IPS-18a (cell line): ENCODE data around the gene KLHL22.

Experiments
- H3K27ac ChIP-seq: one replicate; pipeline ENCODE4 v1.5.1; 2013; ENCODE audit warnings: low read length
- H3K27me3 ChIP-seq: one replicate; pipeline ENCODE4 v1.6.1; 2013; ENCODE audit warnings: mild to moderate bottlenecking, low read length; ENCODE audit not compliant: control insufficient read depth, insufficient read depth
- H3K36me3 ChIP-seq: one replicate; pipeline ENCODE4 v1.6.1; 2013; ENCODE audit warnings: low read depth, low read length; ENCODE audit not compliant: control insufficient read depth
- H3K4me1 ChIP-seq: one replicate; pipeline ENCODE4 v1.6.1; 2013; ENCODE audit warnings: low read depth, low read length; ENCODE audit not compliant: control insufficient read depth
- H3K4me3 ChIP-seq: one replicate; pipeline ENCODE4 v1.5.1; 2013; ENCODE audit warnings: low read length
- H3K9ac ChIP-seq: one replicate; pipeline ENCODE4 v1.6.1; 2013; ENCODE audit warnings: mild to moderate bottlenecking, low read length, moderate library complexity
- H3K9me3 ChIP-seq: one replicate; pipeline ENCODE4 v1.6.1; 2013; ENCODE audit warnings: low read depth, low read length; ENCODE audit not compliant: control insufficient read depth

Gene KLHL22

DNA sequence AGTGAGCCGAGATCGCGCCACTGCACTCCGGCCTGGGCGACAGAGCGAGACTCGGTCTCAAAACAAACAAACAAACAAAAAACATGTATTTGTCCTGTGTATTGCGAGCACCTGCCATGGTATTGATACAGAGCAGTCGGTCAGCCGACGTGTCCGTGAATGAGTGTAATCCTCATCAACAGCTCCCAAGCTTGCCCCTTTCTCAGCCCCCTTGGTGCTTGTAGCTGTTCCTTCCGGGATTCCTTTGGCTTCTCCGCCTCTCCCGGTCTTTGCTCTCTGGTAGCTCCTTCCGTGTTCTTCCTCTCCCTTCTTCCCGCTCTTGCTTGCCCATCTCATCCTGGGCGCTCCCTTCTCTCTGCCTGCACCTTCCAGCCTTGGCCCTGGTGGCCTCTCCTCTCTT lies 90.7 kb downstream of the KLHL22 start:
- H3K4me3 ChIP-seq = no peak overlapping the region
- H3K4me1 ChIP-seq = no peaks in the 10 kb centered on the region
- no peaks in the 10 kb centered on the region for H3K9me3 ChIP-seq
- H3K36me3 ChIP-seq = peaks cover 47% of the 10 kb centered on the region
- H3K9ac ChIP-seq = no peak overlapping the region
- no peak overlapping the region for H3K27ac ChIP-seq
- no peaks in the 10 kb centered on the region for H3K27me3 ChIP-seq

DNA sequence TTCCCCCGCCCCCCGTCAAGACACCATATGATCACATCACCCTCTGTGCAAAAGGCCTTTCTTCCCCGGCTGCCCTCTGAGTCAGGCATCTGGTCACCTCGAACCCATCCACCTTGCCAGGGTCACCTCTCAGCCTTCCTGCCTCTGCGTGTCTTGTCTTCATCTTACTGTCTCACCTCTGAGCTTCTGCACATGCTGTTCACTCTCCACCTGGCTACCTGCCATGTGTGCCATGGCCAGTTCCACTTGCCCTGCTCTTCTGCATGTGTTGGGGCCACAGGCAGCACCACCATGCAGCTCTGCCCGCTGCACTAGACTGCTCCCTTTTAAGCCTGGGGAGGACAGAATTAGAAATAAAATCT lies 91.8 kb downstream of the KLHL22 start:
- Histone ChIP-seq H3K4me3 (no peak overlapping the region), H3K27ac (no peak overlapping the region), H3K4me1 (no peaks in the 10 kb centered on the region), H3K27me3 (no peaks in the 10 kb centered on the region), H3K9ac (no peak overlapping the region), H3K36me3 (peaks cover 47% of the 10 kb centered on the region), H3K9me3 (no peaks in the 10 kb centered on the region)

DNA sequence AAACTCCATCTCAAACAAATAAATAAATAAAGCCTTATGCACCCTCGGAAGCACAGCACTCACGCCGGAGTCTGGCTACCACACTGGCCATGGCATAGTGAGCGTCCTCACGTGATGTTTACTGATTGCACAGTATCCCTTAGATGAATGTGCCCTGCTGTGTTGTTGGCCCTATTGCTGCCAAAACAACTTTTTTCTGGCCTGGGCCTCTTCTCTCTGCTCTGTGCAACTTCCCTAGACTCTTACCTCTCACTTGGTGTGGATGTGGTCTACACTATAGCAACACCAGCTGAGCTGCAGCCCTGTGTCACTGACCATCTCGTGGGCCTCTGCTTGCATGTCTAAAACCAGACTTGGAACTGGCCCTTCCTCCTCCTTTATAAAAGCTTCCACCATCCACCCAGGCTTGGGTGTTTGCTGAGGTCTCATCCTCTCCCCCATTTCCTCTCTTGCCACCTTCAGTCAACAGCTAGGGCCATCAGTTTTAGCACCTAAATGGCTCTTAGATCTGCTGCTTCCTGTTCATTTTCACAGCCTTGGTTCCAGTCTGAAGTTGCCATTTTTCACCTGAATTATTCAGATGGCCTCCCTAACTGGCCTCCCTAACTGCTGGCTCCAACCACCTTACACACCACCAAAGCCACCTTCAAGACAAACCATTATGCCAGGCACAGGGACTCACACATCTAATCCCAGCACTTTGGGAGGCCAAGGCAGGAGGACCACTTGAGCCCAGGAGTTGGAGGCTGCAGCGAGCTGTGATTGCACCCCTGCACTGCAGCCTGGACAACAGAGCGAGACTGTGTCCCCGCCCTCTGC lies 92.4 kb downstream of the KLHL22 start:
- no peaks in the 10 kb centered on the region for H3K27me3 ChIP-seq
- H3K4me1 ChIP-seq = no peaks in the 10 kb centered on the region
- H3K9me3 ChIP-seq = no peaks in the 10 kb centered on the region
- no peak overlapping the region for H3K27ac ChIP-seq
- no peak overlapping the region for H3K4me3 ChIP-seq
- H3K9ac ChIP-seq = no peak overlapping the region
- peaks cover 47% of the 10 kb centered on the region for H3K36me3 ChIP-seq

DNA sequence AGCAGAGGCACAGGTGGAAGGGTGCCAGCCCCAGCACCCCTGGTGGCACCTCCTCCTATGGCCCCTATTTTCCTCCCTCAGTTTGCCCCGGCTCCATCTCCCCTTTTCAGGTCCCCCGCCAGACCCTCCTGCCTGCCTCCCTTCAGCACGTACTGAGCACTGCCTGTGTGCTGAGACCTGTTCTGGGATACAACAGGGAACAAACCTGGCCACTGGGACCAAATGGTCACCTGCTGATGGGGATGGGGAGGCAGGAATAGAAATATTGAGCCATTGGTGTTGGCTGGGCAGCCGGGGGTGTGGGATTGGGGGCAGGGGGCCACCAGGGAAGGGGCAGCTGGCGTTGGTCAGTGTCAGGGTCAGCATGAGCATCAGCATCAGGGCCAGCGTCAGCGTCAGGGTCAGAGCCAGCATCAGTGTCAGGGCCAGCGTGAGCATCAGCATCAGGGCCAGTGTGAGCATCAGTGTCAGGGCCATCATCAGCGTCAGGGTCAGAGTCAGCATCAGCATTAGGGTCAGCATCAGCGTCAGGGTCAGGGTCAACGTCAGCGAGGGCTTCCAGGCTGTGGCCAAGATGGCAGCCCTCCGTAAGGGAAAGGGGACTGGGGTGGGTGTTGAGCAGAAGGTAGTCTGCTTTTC lies 94.1 kb downstream of the KLHL22 start:
- Histone ChIP-seq H3K27ac (no peak overlapping the region), H3K36me3 (peaks cover 35% of the 10 kb centered on the region), H3K4me1 (no peaks in the 10 kb centered on the region), H3K9me3 (no peaks in the 10 kb centered on the region), H3K4me3 (no peak overlapping the region), H3K27me3 (no peaks in the 10 kb centered on the region), H3K9ac (no peak overlapping the region)

DNA sequence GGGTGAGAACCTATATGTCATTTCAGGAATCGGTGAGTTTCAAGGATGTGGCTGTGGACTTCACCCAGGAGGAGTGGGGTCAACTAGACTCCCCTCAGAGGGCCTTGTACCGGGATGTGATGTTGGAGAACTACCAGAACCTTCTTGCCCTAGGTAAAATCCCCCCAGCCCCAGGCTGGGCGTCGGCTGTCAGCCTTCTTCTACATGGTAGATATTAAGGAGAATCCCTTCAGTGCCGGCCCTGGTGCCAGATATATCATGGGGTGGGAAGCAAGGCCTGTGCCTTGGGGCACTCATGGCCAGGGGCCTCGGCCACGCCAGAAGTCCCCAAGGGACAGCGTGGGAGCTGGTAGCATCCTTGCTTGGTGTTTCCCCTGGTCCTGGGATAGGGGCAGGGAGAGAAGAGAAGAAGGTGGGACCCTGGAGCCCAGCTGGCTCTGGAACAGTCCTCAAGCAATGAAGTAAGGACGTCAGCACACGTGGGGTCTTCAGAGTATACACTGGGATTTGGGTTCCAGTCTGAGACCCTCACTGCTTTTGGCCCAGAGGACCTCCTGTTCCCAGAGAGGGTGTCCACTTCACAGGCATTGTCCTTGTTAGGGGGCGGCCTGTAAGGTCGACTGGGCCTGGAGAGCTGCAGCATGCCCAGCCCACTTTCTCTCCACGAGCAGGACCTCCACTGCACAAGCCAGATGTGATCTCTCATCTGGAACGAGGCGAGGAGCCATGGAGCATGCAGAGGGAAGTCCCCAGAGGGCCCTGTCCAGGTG lies 94.8 kb downstream of the KLHL22 start:
- Histone ChIP-seq H3K4me1 (peaks cover 3% of the 10 kb centered on the region), H3K4me3 (no peak overlapping the region), H3K36me3 (peaks cover 28% of the 10 kb centered on the region), H3K27me3 (no peaks in the 10 kb centered on the region), H3K9ac (no peak overlapping the region), H3K27ac (no peak overlapping the region), H3K9me3 (no peaks in the 10 kb centered on the region)

DNA sequence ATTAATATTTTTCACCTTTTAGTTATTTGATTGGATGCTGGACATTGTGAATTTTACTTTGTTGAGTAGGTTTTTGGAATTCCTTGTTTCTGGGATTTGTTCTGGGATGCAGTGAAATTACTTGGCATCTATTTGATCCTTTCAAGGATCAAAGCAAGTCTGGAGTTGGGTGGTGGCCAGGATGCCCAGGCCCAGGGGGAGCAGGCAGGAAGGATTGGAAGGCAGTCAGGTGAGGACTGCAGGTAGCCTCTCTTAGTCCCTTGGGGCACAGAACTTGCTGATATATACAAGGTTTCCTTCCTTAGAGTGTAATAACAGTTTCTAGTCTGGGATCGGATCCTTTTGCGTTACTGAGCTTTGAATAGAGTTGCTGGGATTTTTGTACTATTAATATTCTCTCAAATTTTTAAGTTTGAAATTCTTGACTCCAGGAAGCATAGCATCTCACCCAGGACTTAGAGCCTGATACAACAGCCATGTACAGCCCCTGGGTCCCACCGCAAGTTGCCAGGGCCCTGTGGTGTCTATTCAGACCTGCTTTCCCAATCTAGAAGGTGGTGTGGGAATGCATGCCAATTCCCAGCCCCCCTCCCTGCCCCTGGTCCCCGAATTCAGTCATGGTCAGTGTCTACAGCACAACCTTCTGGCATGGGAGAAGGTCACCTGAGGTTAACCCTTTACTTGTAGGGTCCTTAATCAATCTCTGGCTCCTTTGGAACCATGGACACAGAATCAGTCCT lies 95.6 kb downstream of the KLHL22 start:
- Histone ChIP-seq H3K4me3 (no peak overlapping the region), H3K27me3 (no peaks in the 10 kb centered on the region), H3K9me3 (no peaks in the 10 kb centered on the region), H3K36me3 (peaks cover 28% of the 10 kb centered on the region), H3K9ac (no peak overlapping the region), H3K27ac (no peak overlapping the region), H3K4me1 (peaks cover 11% of the 10 kb centered on the region)

DNA sequence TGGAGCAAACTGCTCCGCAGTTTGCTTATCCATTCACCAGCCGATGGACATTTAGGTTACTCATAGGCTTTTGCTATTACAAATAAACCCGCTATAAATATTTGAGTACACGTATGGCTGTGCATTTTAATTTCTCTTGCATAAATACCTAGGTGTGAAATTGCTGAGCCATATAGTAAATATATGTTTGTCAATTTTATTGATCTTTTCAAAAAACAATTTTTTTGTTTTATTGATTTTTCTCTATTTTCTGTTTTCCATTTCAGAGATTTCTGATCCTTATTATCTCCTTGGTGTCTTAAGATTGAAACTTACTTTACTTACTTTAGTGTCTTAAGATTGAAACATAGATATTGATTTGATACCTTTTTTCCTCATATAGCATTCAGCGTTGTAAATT lies 97.2 kb downstream of the KLHL22 start:
- no peaks in the 10 kb centered on the region for H3K9me3 ChIP-seq
- no peak overlapping the region for H3K27ac ChIP-seq
- no peaks in the 10 kb centered on the region for H3K27me3 ChIP-seq
- H3K9ac ChIP-seq = no peak overlapping the region
- no peak overlapping the region for H3K4me3 ChIP-seq
- H3K4me1 ChIP-seq = peaks cover 14% of the 10 kb centered on the region
- peaks cover 17% of the 10 kb centered on the region for H3K36me3 ChIP-seq

DNA sequence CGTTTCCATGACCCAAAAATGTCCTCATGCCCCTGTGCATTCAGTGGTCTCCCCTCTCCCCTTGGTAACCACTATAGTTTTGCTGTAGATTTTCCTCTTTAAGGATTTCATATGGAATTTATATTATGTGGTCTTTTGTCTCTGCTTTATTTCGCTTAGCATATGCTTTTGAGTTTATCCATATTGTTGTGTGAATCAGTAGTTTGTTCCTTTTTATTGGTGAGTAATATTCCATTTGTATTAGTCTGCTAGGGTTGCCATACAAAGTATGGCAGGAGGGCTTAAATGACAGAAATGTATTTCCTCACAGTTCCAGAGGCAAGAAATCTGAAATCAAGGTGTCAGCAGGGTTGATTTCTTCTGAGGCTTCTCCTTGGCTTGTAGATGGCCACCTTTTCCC lies 98.1 kb downstream of the KLHL22 start:
- no peak overlapping the region for H3K4me3 ChIP-seq
- no peaks in the 10 kb centered on the region for H3K27me3 ChIP-seq
- no peak overlapping the region for H3K27ac ChIP-seq
- no peaks in the 10 kb centered on the region for H3K9me3 ChIP-seq
- peaks cover 11% of the 10 kb centered on the region for H3K36me3 ChIP-seq
- H3K9ac ChIP-seq = no peak overlapping the region
- peaks cover 14% of the 10 kb centered on the region for H3K4me1 ChIP-seq

DNA sequence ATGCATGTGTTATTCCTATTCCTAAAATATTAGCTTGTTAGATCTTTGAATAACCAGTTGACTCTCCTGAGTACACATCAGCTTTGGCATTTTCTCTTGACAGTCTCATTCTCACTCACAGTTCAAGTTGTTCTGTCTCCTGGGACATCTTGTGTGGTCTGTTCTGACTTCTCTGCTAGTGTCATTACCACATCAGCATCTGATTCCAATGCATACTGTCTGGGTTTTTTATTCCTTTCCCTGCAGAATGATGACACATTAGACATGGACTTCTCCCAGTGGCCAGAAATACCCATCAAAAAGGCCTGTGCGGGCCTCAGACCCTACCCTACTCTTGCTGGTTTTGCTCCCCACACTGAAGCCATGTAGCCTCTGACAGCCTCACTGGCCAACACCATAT lies 99.0 kb downstream of the KLHL22 start:
- no peaks in the 10 kb centered on the region for H3K27me3 ChIP-seq
- H3K27ac ChIP-seq = no peak overlapping the region
- H3K4me3 ChIP-seq = no peak overlapping the region
- H3K4me1 ChIP-seq = peaks cover 14% of the 10 kb centered on the region
- H3K9me3 ChIP-seq = no peaks in the 10 kb centered on the region
- no peak overlapping the region for H3K9ac ChIP-seq
- H3K36me3 ChIP-seq = peaks cover 8% of the 10 kb centered on the region

DNA sequence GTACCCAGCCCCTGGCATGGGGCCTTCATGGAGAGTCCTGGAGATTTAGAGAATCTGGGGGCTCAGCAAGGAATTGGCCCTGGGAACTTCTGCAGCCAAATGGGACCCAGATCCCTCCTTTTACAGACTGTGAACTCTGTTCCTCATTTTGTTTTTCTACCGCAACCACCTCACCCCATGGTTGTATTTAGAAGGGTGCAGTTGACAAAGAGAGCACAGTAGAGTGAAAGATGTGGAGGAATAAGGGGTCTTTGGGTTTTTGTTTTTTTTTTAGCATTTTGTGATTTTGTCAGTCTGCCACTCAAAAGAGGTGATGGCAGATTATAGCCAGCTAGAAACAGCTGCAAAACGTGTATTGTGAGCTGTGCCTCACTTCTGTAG lies 99.7 kb downstream of the KLHL22 start:
- no peaks in the 10 kb centered on the region for H3K9me3 ChIP-seq
- H3K4me1 ChIP-seq = peaks cover 14% of the 10 kb centered on the region
- no peaks in the 10 kb centered on the region for H3K27me3 ChIP-seq
- H3K9ac ChIP-seq = peak overlapping the region; percentile 7
- H3K4me3 ChIP-seq = peak overlapping the region; percentile 87
- peaks cover 4% of the 10 kb centered on the region for H3K36me3 ChIP-seq
- H3K27ac ChIP-seq = no peak overlapping the region

DNA sequence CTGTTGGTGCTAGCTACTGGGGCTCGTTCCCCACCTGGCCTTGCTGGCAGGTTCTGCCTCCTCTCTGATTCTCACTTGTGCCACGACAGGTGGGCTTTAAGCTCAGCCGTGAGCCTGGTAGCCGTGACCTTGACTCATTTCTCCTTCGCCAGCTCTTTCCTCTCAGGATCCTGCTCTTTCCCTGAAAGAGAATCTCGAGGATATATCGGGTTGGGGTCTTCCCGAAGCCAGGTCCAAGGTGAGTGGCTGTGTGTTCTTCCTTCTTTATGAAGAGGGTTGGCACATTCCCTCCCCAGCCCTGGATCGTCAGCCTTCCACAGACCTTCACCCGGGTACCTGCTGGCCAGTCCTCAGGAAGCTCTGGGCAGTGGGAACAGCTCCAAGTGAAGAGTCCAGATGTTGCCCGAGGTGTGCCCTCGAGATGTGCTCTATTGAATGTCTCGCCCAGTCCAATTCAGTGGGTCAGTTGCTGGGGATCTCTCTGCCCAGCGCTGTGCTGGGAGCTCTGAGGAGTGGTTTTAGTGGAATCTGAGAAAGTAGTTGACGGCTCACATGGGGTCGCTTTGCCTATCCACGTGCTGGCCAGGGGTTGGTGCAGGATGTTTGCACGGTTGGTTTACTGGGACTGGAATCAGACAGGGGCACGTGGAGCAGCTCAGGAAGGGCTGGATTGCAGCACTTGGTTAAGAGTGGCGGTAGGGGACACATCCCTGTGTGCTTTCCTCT lies 100.3 kb downstream of the KLHL22 start:
- H3K4me3 ChIP-seq = peak overlapping the region; percentile 87
- peak overlapping the region; percentile 90 for H3K9ac ChIP-seq
- no peak overlapping the region for H3K27ac ChIP-seq

More for the DNA sequence above, 100.3 kb downstream of the KLHL22 start:
- Histone ChIP-seq H3K27me3 (no peaks in the 10 kb centered on the region), H3K9me3 (no peaks in the 10 kb centered on the region), H3K4me1 (peaks cover 14% of the 10 kb centered on the region), H3K36me3 (peaks cover 1% of the 10 kb centered on the region)
